ENCODE results near the gene MAML1. TPM values are rescaled to one million over a fixed set of nuclear protein-coding genes. Genes with fewer than 3 reads are reported as not detected.

The MAML1 gene
- total RNA-seq, 1 donor from 2014 or later, result 26.0 TPM

DNA sequence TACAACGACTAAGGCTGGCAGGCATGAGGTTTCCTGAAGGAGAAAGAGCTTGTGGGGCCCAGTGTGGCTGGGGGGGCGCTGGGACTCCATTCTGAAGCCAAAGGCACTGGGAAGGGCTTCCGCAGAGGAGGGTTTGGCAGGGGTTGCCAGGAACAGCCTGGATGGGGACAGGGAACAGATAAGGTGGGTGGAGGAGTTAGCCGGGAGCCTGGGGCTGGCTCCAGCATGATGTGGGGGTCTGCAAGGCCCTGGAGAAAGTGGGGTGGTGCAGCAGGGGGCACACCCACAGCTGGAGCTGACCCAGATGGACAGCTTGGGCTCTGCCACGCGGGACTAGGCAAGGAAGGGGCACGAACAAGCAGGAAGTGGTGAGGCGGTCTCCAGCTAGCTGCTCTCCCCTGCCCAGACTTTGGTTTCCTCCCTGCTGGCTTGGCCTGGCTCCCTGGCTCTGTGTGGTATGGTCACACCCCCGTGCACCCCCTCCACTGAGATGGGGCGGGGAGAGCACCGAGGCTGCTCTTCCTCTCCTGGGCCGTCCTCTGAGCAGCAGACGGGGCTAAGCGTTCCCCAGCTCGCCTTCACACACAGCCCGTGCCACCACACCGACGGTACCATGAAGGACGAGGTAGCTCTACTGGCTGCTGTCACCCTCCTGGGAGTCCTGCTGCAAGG, 61.0 kb downstream of the MAML1 start, which contains the start of gene LTC4S:
LTC4S (plus strand) TSS at position 519 of the 672 bp plus-strand sequence; CDS start at position 614, 95 bp downstream.
- no peaks in the 10 kb centered on the region for H3K36me3 ChIP-seq (ENCODE audit: insufficient read depth, low read length)
- H3K4me2 ChIP-seq (ENCODE audit: low read length), result peak within 1 kb of the TSS; percentile 88
- no peak within 1 kb of the TSS for H3K9ac ChIP-seq (ENCODE audit: low read length)
- Mint-ChIP-seq H3K4me1 (ENCODE audit: low read depth, unreplicated experiment) (peaks cover 5% of the 10 kb centered on the region), H3K4me3 (ENCODE audit: unreplicated experiment) (peak within 1 kb of the TSS; percentile 54), H3K36me3 (ENCODE audit: low read depth, unreplicated experiment) (peaks cover 3% of the 10 kb centered on the region), H3K27ac (ENCODE audit: unreplicated experiment) (no peak within 1 kb of the TSS), H3K27me3 (ENCODE audit: low read depth, unreplicated experiment) (no peaks in the 10 kb centered on the region), H3K9me3 (ENCODE audit: unreplicated experiment) (no peaks in the 10 kb centered on the region)
- no peak for TF ChIP-seq EZH2 (IDR thresholded peaks at IDR 0.05; ENCODE audit: insufficient read depth, low read length)
- TF ChIP-seq, protein P1, sequence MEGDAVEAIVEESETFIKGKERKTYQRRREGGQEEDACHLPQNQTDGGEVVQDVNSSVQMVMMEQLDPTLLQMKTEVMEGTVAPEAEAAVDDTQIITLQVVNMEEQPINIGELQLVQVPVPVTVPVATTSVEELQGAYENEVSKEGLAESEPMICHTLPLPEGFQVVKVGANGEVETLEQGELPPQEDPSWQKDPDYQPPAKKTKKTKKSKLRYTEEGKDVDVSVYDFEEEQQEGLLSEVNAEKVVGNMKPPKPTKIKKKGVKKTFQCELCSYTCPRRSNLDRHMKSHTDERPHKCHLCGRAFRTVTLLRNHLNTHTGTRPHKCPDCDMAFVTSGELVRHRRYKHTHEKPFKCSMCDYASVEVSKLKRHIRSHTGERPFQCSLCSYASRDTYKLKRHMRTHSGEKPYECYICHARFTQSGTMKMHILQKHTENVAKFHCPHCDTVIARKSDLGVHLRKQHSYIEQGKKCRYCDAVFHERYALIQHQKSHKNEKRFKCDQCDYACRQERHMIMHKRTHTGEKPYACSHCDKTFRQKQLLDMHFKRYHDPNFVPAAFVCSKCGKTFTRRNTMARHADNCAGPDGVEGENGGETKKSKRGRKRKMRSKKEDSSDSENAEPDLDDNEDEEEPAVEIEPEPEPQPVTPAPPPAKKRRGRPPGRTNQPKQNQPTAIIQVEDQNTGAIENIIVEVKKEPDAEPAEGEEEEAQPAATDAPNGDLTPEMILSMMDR (IDR thresholded peaks at IDR 0.05; ENCODE audit: insufficient read depth, low read depth, low read length), result no peak
- no peaks in the 10 kb centered on the region for H3K79me2 ChIP-seq (ENCODE audit: insufficient read depth, low read length)
- no peak within 1 kb of the TSS for H3K4me3 ChIP-seq (ENCODE audit: insufficient read depth, low read depth, low read length)
- no peak within 1 kb of the TSS for H3K27ac ChIP-seq (ENCODE audit: low read depth, low read length)
- no peaks in the 10 kb centered on the region for H3K9me3 ChIP-seq (ENCODE audit: insufficient read depth, low read depth, low read length)
- DNase-seq (ENCODE audit: low read depth), result peak; percentile 60
- no peaks in the 10 kb centered on the region for H3K27me3 ChIP-seq (ENCODE audit: insufficient read depth, low read length)
- no peak for FAIRE-seq
- H4K20me1 ChIP-seq (ENCODE audit: insufficient read depth, low read length), result peaks cover 12% of the 10 kb centered on the region
- H3K4me1 ChIP-seq (ENCODE audit: insufficient read depth, low read length), result peaks cover 15% of the 10 kb centered on the region
- peak within 1 kb of the TSS; percentile 65 for H2AFZ ChIP-seq (ENCODE audit: low read depth, low read length)

DNA sequence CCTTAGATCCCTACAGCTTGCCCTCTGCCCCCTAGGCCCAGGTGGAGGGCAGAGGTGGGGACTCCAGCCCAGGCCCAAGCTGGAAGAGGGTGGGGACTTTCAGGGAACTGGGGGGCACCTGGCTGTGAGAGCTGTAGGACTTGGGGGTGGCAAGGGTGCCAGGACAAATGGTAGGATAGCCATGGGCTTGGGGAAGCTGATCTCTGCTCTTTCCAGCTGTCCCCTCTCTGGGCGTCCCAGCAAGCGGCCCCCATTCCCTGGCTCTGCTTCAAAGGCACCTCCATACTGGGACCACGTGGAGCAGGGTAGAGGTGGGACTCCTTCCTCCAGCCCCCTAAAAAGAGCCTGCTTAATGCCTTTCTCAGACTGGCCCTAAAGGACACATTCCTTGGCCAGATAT, 61.5 kb downstream of the MAML1 start:
- no peak overlapping the region for H3K27ac ChIP-seq (ENCODE audit: low read depth, low read length)
- H3K4me2 ChIP-seq (ENCODE audit: low read length), result peak overlapping the region; percentile 27
- no peaks in the 10 kb centered on the region for H3K79me2 ChIP-seq (ENCODE audit: insufficient read depth, low read length)
- H2AFZ ChIP-seq (ENCODE audit: low read depth, low read length), result no peak overlapping the region
- H3K4me3 ChIP-seq (ENCODE audit: insufficient read depth, low read depth, low read length), result no peak overlapping the region
- Mint-ChIP-seq H3K4me3 (ENCODE audit: unreplicated experiment) (peak overlapping the region; percentile 8), H3K9me3 (ENCODE audit: unreplicated experiment) (no peaks in the 10 kb centered on the region), H3K36me3 (ENCODE audit: low read depth, unreplicated experiment) (peaks cover 5% of the 10 kb centered on the region), H3K27ac (ENCODE audit: unreplicated experiment) (no peak overlapping the region), H3K4me1 (ENCODE audit: low read depth, unreplicated experiment) (peaks cover 5% of the 10 kb centered on the region), H3K27me3 (ENCODE audit: low read depth, unreplicated experiment) (no peaks in the 10 kb centered on the region)
- H3K9me3 ChIP-seq (ENCODE audit: insufficient read depth, low read depth, low read length), result no peaks in the 10 kb centered on the region
- H3K4me1 ChIP-seq (ENCODE audit: insufficient read depth, low read length), result peaks cover 15% of the 10 kb centered on the region
- no peaks in the 10 kb centered on the region for H3K36me3 ChIP-seq (ENCODE audit: insufficient read depth, low read length)
- H3K9ac ChIP-seq (ENCODE audit: low read length), result no peak overlapping the region
- no peaks in the 10 kb centered on the region for H3K27me3 ChIP-seq (ENCODE audit: insufficient read depth, low read length)
- TF ChIP-seq EZH2 (IDR thresholded peaks at IDR 0.05; ENCODE audit: insufficient read depth, low read length), result no peak
- TF ChIP-seq, protein P1 (IDR thresholded peaks at IDR 0.05; ENCODE audit: insufficient read depth, low read depth, low read length), result no peak
- FAIRE-seq (no peak), DNase-seq (ENCODE audit: low read depth) (no peak)
- peaks cover 15% of the 10 kb centered on the region for H4K20me1 ChIP-seq (ENCODE audit: insufficient read depth, low read length)

DNA sequence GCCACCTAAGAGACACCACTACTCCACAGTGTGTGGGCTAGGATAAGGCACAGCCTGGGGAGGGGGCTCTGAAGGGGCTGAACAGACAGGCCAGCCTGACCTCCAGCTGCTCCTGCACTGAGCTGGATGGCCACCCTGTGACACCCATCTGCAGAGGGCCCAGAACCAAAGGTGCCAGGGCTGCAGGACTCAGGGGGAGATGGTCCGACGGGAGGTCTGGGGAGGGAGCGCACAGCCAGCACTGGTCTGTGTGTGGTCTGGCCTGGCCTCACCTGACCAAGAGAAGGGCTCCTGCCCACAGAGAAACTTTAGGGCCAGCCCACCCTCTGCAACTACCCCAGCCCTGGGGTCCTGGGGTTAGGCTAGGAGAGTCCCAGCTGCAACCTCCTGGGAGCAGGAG, 62.0 kb downstream of the MAML1 start:
- Mint-ChIP-seq H3K36me3 (ENCODE audit: low read depth, unreplicated experiment) (peaks cover 9% of the 10 kb centered on the region), H3K27me3 (ENCODE audit: low read depth, unreplicated experiment) (no peaks in the 10 kb centered on the region), H3K9me3 (ENCODE audit: unreplicated experiment) (no peaks in the 10 kb centered on the region), H3K4me3 (ENCODE audit: unreplicated experiment) (peak overlapping the region; percentile 54), H3K27ac (ENCODE audit: unreplicated experiment) (no peak overlapping the region), H3K4me1 (ENCODE audit: low read depth, unreplicated experiment) (peaks cover 5% of the 10 kb centered on the region)
- Histone ChIP-seq H3K4me1 (ENCODE audit: insufficient read depth, low read length) (peaks cover 15% of the 10 kb centered on the region), H2AFZ (ENCODE audit: low read depth, low read length) (no peak overlapping the region), H3K27me3 (ENCODE audit: insufficient read depth, low read length) (no peaks in the 10 kb centered on the region), H3K9ac (ENCODE audit: low read length) (no peak overlapping the region), H4K20me1 (ENCODE audit: insufficient read depth, low read length) (peaks cover 19% of the 10 kb centered on the region), H3K4me2 (ENCODE audit: low read length) (peak overlapping the region; percentile 88), H3K79me2 (ENCODE audit: insufficient read depth, low read length) (no peaks in the 10 kb centered on the region), H3K9me3 (ENCODE audit: insufficient read depth, low read depth, low read length) (no peaks in the 10 kb centered on the region), H3K36me3 (ENCODE audit: insufficient read depth, low read length) (no peaks in the 10 kb centered on the region), H3K27ac (ENCODE audit: low read depth, low read length) (no peak overlapping the region), H3K4me3 (ENCODE audit: insufficient read depth, low read depth, low read length) (no peak overlapping the region)
- TF ChIP-seq, protein P1 (IDR thresholded peaks at IDR 0.05; ENCODE audit: insufficient read depth, low read depth, low read length), result no peak
- TF ChIP-seq EZH2 (IDR thresholded peaks at IDR 0.05; ENCODE audit: insufficient read depth, low read length), result no peak
- DNase-seq (ENCODE audit: low read depth) (no peak), FAIRE-seq (no peak)

All from astrocyte (in vitro differentiated cells and primary cell).